CD4-positive, alpha-beta T cell treated with Interleukin-12 subunit alpha and Interleukin-12 subunit beta, for 1 hour (primary cell): Measurements from ENCODE around the gene CDX2.

Experiments
- DNase-seq: peaks from one replicate; pipeline ENCODE4 v3.0.0-alpha.2; 2020

The CDX2 gene

DNA sequence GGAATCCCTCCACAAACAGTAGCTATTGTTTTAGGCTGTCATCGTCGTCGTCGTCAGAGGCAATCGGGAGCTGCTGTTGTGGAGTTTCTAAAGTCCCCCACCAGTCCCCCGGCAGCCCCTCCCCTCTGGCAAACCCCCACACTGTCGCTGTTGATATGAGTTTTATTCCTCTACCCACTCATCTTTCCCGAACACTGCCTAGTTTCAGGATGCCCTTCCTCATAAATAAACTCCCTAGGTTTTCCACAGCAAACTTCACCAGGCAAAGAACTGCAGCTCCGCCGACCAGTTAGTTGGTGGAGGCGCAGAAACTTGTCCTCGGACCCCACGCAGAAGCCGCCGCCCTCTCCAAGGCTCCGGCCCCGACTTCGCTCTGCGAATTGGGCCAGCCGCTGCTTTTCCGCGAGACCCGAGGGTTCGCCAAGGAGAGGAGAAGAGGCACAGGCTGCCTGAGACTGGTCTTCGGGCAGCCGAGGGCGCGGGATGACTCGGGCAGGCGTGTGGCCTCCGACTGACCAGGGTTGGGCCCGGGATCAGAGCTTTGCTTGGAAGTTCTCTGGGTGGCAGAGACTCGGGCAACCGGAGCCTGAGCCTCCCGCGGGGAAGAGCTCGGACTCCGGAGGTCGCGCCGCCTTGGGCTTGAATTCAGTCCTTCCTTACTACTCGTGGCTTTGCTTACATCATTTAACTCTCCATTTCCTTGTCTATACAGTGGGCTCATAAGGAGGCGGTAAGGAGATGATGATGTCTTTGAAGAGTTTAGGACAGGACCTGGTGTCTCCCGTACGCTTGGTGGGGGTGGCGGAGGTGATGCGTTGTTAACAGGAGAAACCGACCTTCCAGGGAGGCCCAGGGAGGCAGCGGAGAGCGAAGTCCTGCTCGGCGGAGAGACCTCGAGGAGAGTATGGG is 41.4 kb downstream of the CDX2 start:
- no peak for DNase-seq

DNA sequence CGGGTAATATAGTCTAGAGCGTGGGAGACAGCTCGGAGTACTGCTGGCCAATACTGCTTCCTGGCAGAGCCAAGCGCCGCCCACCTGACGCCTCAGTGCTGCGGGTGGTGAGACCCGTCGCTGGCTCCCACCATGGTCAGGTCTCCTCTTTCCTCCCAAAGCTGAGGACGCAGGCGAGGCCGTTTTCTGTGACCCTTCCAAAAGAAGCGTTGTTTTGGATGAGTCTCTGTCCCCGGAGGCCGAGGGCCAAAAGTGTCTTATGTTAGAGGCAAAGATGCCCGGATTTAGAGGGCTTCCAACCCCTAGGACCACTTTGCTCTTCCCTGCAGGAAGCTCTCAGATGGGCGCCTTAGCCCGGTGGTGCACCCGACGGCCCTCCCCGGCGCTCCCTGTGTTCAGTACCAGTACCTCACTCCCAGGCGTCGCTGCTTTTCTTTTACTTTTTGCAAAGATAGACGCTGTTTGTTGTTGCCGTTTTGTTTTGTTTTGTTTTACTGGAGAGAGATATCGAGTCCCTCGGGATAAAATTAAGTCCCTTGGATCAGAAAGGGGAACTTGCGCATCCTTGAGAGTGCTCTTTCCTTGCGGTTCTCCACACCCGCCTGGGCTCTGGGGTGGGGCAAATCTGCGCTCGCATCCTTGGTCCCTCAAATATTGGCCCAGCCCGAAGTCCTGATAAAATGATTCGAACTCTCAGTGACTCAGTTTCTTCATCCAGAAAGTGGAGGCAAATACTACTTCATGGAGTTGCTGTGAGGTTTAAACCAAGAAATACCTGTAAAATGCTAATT is 42.3 kb downstream of the CDX2 start:
- DNase-seq = no peak

DNA sequence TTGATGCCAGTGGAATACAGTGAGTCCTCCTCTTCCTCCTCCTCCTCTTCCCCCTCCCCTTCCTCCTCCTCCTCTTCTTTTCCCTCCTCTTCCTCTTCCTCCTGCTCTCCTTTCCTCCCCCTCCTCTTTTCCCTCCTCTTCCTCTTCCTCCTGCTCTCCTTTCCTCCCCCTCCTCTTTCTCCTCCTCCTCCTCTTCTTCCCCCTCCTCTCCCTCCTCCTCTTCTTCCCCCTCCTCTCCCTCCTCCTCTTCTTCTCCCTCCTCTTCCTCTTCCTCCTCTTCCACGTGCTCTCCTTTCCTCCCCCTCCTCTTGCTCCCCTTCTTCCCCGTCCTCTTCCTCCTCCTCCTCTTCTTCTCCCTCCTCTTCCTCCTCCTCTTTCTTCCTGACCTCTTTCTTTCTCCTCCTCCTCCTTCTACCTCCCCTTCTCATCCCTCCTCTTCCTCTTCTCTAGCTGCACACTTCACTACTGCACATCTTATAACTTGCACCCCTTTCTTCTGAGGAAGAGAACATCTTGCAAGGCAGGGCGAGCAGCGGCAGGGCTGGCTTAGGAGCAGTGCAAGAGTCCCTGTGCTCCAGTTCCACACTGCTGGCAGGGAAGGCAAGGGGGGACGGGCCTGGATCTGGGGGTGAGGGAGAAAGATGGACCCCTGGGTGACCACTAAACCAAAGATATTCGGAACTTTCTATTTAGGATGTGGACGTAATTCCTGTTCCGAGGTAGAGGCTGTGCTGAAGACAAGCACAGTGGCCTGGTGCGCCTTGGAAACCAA is 43.7 kb downstream of the CDX2 start:
- no peak for DNase-seq

DNA sequence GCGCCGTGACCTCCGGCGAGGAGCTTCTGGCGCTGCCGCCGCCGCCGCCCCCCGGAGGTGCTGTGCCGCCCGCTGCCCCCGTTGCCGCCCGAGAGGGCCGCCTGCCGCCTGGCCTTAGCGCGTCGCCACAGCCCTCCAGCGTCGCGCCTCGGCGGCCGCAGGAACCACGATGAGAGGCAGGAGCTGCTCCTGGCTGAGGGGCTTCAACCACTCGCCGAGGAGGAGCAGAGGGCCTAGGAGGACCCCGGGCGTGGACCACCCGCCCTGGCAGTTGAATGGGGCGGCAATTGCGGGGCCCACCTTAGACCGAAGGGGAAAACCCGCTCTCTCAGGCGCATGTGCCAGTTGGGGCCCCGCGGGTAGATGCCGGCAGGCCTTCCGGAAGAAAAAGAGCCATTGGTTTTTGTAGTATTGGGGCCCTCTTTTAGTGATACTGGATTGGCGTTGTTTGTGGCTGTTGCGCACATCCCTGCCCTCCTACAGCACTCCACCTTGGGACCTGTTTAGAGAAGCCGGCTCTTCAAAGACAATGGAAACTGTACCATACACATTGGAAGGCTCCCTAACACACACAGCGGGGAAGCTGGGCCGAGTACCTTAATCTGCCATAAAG is 44.5 kb downstream of the CDX2 start:
- DNase-seq = no peak

DNA sequence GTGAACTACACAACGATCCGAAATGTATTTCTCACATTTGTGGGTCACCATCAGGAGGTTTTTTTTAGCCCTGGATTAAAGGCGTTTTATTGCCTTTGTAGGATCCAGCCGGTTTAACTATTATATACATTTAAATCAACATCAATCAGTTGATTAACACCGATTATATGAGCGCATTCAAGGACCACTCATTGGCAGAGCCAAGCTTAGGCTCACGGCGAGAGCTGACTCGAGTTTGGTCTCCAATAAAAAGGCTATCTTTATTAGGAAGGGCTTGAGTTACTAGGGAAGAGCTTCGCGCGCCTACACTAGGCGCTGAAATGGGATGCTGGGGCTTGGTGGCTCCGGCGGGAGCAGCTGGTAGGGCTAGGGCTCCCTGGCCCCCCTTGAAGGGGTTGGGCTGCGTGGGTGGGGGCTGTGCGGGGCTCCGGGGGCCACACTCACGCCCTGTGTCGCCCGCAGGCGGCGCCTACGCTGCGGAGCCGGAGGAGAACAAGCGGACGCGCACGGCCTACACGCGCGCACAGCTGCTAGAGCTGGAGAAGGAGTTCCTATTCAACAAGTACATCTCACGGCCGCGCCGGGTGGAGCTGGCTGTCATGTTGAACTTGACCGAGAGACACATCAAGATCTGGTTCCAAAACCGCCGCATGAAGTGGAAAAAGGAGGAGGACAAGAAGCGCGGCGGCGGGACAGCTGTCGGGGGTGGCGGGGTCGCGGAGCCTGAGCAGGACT is 45.2 kb downstream of the CDX2 start:
- DNase-seq = no peak

DNA sequence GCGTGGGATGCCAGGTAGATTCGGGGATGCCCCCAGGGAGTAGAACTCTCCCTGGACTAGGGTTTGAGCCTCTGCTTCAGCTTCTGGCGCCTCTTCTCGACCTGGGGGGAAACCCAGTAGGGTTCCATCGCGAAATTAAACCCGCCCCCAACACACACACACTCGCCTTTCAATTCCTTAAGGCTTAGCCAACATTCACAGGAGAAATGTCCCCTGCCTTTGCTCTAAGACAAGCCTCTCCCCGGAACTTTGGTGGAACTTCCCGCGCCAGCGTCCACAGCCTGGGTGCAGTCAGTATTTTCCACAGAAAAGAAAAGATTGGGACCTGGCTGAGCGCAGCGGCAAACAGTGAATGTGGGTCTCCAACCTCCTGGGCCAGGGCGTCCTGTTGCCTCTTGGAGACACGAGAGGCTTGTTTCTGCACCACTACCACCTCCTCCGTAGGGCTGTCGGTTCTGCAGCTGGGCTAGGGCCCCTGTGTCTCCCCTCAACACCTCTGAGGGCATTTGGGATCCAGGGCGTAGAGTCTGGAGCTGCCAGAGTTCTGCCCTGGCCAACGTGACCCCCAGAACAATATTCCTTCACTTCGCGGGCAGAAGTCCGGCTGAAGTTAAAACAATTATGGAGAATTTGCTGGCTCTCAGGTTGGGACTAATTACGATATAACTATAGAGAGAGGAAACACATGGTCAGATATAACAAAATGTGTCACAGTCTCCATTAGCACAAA is 46.1 kb downstream of the CDX2 start:
- no peak for DNase-seq

DNA sequence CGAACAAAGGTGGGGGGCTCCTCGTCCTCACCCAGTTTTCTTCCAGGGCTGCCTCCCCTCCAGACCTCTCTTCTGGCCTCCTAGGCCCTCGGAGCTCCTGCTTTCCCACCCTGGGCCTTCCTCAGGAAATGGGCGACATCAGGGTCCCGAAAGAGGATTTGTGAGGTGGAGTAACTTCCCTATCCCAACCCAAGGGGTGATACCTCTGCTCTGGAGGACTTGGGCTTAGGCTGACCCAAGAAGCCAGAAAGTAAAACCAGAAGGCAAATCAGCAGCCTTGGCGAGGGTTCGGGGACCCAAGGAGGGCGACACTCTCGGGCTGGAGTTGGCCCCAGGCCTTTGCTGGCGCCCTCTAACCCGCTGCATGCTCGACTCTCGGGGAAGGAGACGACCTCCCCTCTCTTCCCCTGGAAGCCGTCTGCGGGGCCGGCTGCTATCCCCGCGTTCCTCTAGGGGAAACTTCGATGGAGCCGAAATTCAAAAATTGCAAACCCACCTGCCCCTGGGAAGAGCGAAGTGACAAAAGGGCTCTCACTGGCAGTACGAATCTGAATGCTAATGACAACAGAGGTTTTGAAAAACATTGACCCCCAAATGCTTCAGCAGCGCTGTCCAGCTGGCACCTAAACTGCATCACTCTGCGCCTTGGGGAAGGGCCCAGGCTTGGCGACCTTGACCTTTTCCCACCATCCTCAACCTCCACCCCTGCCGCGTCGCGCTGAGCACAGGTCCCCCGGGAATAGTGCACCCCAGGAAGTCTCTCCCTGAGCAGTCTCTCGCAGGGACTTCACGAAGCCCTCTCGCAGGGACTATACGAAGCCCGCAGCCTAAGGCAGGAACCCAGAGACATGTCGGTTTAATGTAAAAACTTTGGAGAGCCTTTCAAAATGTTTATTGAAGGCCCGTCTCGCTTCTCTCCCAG is 46.9 kb downstream of the CDX2 start:
- DNase-seq = no peak

DNA sequence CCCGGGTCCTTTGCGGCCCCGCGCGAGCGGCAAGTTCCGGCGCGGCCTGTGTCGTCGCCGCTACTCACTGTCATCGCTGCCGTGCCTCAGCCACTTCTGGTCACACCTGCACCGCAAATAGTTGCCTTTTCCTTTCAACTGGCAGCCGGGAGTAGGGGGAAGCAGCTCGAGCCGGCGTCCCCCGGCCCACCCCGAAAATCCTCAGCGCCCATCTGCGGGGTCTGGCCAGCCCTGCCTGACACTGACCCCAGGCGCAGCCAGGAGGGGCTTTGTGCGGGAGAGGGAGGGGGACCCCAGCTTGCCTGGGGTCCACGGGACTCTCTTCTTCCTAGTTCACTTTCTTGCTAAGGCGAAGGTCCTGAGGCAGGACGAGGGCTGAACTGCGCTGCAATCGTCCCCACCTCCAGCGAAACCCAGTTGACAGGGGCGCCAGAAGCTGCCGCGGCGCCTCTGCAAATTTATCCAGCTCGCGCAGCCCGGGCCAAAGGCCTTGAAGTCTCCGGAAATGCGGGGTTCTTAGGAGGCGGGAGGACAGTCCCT is 47.6 kb downstream of the CDX2 start:
- no peak for DNase-seq

DNA sequence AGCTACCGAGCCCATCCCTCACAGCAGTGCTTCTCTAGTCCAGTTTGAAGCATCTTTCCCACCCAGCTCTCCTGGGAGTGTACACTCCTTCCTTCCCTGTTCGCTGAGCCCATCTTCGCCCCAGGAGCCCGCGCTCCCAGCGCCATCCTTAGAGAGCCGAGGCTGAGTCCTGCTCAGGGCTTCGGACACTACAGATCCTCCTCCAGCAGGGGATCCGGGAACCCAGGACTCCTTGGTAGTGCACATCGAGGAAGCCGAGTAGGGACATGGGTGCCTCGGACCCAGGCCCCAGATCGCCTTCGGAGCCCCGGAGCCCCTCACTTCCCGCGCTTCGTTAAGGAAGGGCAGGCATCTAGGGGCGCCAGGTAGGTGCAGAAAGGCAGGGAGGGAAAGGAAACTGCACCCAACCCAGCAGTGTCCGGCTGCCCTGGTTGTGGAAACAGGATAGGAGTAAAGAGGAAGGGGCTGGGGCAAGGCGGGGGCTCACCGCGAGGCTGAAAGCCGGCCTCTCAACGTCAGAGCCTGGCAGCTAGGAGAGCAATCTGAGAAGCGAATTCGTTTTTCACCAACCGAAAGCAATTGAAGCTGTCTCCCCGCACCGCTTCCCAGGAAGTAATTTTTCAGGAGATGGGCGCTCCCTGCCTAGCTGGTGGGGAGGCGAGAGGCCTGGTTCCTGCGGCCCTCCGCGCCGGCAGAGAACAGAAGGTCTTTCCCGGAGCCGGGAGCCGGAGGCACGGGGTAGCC is 48.3 kb downstream of the CDX2 start:
- no peak for DNase-seq

DNA sequence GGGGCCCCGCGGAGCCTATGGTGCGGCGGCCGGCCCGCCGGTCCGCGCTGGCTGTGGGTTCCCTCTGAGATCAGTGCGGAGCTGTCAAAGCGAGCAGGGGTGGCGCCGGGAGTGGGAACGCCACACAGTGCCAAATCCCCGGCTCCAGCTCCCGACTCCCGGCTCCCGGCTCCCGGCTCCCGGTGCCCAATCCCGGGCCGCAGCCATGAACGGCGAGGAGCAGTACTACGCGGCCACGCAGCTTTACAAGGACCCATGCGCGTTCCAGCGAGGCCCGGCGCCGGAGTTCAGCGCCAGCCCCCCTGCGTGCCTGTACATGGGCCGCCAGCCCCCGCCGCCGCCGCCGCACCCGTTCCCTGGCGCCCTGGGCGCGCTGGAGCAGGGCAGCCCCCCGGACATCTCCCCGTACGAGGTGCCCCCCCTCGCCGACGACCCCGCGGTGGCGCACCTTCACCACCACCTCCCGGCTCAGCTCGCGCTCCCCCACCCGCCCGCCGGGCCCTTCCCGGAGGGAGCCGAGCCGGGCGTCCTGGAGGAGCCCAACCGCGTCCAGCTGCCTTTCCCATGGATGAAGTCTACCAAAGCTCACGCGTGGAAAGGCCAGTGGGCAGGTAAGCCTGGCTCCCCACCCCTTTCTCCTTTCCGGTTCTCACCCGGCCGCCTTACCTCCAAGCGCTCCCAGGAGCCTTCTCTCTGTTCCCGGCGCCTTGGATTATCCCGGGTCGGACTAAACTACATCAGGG is 49.0 kb downstream of the CDX2 start, which contains the start of gene PDX1:
Gene PDX1, plus strand, starts transcription at position 67 of the 743 bp plus-strand sequence. Its CDS starts 139 bp downstream, at position 206.
- DNase-seq = no peak

DNA sequence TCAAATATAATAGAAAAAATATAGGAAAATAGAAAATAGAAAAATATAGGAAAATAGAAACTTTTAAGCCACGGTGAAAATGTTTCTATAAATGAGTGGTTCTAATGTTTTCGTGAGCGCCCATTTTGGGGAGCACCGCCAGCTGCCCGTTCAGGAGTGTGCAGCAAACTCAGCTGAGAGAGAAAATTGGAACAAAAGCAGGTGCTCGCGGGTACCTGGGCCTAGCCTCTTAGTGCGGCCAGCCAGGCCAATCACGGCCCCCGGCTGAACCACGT is 49.5 kb downstream of the CDX2 start:
- DNase-seq = no peak

DNA sequence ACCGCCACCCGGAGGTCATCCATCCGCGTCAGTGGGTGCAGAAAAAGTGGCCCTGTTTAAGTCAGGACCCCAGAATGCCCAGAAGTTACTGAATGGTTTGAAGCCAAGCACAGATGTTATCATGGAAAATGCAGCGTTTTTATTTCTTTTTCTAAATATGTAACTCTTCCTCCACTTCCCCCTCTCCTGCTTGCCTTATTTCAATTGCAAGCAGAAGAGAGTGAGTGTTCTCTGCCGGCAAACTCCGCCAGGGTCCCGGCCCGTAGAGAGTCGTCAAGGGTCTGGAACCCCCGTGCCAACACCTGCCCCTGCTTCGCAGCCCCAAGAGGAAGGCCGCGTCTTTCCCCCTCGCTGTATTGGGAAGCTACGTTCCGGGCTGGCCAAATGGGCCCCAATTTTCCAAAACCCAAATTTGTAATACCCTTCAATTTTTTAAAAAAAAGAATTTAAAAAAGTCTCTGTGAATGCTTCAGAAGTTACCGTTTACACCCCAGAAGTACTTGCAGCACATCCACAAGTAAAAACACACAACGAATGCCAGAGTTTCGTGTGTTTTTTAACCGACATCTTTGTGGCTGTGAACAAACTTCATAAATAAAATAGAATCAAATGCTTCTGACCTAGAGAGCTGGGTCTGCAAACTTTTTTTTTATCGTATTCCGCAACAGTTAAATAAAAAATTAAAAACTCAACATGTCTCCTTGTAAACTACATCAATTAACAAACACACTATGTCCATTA is 50.0 kb downstream of the CDX2 start:
- no peak for DNase-seq

DNA sequence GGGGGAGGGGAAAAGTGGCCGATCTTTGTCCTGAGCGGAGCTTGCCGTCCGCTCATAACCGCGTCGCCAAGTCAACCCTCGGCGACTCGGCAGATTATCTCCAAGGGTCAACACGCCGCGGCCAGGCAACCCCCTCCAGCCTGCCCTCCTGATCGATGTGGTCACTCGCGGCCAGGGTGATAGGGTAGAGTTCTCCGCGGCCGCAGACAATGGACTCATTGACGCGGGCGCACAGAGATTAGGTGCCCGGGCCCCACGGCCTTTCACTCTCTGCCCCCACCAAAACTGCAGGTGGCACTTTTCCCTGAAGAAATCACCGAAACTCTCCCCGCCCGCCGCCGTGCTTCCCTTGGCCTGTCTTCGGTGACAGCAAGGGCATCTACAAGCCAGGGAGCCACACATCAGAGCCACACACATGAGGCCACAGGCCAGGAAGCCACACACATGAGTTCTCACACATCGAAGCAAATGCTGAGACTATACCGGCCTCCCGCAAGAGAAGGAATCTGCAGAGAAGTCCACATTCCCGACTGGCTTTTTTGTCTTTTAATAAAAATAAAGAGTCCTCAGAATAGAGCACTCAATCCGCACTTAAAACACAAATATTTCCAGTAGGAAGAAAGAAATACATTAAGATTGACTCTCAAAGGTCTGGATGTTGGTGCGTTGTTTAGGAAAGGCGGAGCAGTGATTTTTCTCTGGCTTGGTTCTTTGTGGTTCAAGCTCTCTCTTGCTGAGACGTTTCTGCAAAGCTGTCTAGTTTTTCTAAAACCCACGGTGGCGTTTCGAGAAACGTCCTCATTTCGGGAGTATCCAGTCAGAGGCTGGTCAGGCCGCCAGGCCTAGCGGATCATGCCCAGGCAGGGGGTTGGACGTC is 50.8 kb downstream of the CDX2 start:
- no peak for DNase-seq

DNA sequence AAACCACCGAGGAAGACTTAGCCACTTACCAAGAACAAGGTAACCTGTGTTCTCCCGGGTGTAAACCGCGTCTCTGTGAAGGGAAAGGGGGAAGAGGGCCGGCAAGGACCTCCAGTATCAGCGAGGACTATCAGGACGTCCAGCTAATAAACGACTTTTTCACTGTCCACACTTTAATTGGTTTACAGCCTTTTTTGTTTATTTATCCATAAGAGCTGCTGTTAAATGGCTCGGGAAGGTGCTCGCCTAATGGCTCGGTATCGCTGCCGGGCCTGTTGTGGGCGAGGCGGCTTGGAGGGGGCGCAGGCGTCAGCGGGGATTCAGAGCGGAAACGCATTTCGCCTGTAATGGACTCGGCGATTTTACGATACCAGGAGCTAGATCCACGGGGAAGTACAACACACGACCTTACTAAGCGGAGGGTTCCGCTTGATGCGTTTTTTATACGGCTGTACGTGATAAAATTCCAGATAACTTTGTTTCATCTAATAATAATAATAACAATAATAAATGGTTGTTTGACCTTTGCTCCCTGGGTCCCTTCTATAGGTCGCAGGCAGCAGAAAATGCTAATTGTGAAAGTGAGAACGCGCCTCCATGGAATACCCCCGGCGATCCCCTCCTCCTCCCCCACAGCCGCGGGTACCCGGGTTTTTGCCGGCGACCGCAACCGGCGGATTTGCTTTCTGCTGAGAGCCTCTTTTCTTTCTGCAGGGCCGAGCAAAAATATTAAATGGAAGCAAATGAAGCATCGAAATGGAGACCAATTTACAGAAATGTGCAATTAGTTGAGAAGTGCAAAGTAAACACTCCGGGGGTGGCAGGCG is 51.8 kb downstream of the CDX2 start:
- no peak for DNase-seq

DNA sequence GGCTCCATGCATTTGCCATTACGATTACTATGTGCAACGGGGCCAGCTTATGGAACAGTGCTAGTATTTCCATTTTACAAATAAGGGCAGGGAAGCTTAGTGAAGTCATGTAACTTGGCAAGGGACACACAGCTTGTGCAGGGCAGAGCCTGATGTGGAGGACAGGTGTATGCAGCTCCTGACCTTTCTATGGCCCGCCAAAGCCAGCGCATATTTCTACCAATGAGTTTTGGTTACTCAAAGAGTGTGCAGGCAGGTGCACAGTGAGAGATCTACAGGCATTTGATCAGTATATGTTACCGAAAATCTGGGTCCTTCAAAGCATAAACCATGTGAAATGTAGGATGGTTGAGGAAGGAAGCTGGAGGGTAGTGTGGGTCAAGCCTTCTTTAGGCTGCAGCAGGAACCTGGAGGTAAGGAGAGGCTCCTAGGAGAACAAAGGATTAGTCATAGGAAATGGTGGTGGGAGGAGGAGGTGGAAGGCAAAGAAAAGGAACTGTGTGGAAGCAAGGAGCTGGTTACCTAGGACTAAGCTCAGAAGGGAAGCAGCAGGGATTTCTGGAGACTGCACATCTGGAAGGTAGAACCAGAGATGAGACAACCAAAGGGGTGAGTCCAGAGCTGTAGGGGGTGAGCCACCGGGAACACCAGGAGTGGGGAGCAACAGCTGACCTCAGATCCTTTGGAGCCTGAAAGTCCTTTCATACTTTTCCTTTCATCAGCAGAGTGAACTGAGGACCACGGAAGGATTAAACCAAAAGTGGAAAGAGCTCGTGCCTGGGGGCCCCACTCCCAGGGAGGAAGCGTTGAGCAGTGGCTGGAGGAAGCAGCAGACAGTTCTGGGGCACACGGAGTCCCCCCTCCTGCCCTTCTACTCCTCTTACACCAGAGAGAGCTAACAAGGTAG is 53.6 kb downstream of the CDX2 start:
- DNase-seq = no peak
